ENCODE results near the gene RAB10.
"Not testable (repeated sequence)": the region's sequence is repeated elsewhere in the genome, so short reads cannot be mapped to it uniquely, and the experiment has no call there.

RAB10 gene

DNA sequence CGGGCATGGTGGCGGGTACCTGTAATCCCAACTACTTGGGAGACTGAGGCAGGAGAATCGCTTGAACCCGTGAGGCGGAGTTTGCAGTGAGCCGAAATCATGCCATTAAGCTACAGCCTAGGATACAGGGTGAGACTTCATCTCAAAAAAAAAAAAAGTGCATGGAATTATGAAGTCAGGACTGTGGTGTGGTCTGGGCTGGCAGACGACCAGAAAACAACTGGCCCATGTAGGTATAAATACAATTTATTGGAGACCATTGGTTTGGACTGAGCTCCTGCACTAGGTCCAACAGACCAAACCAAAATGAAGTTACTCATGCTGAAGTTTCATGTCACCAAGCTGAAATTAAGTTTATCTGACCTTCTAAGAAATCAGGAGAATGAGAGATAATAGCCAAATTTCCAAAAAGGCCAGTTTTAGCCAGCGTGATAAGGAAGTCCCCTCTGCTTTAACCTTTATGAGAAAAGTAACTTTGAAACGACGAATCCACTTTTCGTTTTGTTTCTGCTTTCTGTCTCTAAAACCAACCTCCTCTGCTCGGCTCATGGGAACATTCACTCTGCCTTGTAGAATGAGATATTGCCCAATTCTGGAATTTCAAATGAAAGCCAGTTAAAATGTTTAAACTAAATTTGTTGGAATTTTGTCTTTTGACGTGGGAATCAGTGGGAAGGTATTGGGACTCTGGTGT, 17.7 kb upstream of the RAB10 start:
- no peak for DNase-seq (ENCODE audit: low read depth)

DNA sequence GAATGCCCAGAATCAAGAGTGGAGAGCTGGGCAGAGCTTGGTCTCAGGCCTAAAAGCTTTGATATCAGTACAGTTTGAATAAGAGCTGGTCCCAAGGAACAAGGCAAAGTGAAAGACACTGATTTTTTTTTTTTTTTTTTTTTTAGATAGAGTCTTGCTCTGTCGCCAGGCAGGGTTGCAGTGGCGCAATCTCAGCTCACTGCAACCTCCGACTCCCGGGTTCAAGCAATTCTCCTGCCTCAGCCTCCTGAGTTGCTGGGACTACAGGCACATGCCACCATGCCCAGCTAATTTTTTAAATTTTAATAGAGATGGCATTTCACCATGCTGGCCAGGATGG, 17.2 kb upstream of the RAB10 start:
- DNase-seq (ENCODE audit: low read depth): not testable (repeated sequence)

DNA sequence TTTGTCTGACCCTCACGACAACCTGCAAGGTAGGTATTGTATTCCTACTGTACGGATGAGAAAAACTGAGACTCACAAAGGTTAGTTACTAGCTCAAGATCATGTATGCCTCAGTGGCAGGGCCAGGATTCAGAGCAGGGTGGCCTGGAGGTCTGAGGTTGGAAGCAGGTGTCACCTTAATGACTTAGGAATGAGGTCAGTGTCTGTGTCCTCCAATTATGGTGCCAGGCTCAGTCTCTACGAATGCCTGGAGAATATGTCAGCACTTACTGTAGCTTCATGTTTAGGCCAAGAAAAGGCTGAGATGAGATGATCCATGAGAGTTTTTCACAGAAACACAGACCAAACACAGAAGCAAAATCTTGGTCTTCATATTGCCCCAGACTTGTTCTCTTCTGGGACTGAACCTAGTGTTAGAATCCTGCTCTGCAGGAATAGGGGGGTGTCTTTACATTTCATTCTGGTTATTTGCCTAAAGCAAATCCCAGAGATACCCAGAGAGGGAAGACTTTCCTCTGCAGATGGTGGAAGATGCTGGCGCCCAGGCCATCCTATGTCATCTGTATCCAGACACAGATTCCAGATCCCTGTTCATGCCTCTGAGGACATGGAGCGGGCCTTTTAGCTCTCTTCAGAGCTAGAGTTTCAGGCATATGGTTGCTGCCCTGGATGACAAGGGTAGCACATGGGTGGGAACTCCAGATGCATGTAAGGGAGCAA, 16.3 kb upstream of the RAB10 start:
- DNase-seq (ENCODE audit: low read depth): no peak

DNA sequence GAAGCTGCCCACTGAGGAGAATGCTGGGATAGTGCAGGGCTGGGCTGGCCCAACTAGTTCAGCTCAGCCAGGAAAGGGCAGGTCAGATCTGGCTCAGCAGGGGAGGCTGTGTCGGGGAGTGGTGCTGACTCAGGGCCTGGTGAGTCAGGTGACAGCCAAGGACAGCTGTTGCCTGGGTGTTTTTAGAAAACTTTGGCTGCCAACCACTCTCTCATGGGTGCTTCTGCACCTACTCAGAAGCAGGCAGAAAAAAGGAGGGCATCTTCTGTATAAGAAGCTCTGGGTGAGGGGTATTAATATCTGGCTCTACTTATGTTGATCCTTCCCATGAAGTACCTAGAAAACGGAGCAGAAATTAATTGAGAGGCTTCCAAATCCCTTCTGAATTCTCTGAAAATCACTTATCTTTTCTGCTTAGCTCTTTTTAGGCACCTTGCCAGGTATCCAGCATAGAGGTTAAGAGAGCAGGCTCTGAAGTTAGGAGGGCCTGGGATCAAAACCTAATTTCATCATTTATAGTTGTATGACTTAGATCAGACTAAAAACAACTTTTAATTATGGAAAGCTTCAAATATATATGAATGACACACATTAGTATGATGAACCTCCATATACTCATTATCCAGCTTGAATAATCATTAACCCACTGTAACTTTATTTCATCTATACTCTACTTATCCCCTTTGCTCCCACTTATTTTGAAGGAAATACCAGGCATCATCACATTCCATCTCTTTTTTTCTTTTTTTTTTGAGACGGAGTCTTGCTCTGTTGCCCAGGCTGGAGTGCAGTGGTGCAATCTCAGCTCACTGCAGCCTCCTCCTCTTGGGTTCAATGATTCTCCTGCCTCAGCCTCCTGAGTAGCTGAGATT, 15.5 kb upstream of the RAB10 start:
- DNase-seq (ENCODE audit: low read depth): no peak

DNA sequence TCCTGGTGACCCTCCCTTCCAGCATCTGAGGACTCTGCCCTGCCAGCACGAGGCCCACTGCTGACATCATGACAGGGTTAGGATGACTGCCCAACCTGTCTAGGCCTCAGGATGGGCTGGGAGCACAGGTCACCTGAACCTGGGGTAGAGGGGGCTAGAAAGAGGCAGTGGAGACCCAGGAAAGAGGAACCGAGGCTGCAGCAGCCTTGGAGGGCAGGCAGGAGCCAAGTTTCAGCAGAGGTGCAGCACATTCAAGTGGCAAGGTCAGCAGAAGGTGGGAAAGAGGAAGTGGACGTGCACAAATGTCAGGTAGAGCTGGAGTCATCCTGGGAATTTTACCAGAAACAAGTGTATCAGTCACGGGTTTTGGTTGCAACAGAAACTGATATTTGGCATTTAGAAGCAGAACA, 13.6 kb upstream of the RAB10 start:
- DNase-seq (ENCODE audit: low read depth): no peak

DNA sequence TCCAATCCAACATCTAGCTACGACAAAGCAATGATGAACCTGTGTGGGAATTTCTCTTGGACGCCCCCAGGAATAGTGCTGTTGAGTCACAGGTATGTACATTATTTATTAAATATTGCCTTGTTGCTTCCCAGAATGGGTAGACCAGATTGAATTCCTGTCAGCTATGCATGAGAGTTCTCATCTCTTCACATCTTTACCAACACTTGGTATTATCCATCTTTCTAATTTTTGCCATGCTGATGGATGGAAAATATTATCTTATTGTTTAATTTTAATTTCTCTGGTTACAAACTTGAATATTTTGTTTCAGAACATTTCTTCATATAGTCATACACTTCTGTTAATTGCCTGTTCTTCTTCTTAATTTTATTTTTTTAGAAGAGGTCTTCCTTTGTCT, 9.6 kb upstream of the RAB10 start:
- DNase-seq (ENCODE audit: low read depth): no peak

DNA sequence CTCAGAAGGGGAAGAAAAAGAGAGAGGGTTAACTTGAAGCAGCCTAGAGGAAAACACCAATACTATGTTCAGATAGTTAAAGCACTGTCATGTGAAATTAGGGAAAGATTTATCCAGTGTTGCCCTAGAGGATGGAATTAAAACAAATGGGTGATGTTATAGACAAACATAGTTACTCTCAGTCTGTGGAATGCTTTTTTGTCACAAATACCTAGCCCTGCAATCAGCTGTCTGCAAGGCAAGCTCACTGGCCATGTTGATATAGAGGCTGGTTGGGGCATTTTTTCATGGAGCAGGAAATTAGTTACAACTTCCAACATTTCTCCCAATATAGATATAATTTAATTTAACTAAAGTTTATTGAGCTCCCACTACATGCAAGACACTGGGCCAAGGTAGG, 8.4 kb upstream of the RAB10 start:
- no peak for DNase-seq (ENCODE audit: low read depth)

DNA sequence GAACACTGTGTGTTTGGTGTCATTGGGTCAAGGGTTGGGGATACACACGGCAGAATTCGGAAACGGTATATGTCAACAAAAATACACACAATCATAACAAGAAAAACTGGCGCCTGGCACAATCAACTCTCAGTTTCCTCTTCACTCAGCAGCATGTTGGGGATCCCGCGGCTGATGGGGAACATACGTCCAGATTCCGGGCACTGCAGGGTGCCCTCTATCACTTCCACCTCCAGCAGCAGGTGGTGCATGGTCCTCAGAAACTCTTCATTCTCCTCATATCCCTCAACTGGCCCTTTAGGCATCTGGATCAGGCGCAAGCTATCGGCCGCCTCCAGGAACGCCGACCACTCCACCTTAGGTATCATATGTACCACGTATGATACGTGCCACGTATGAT, 5.8 kb upstream of the RAB10 start:
- DNase-seq (ENCODE audit: low read depth): not testable (repeated sequence)

DNA sequence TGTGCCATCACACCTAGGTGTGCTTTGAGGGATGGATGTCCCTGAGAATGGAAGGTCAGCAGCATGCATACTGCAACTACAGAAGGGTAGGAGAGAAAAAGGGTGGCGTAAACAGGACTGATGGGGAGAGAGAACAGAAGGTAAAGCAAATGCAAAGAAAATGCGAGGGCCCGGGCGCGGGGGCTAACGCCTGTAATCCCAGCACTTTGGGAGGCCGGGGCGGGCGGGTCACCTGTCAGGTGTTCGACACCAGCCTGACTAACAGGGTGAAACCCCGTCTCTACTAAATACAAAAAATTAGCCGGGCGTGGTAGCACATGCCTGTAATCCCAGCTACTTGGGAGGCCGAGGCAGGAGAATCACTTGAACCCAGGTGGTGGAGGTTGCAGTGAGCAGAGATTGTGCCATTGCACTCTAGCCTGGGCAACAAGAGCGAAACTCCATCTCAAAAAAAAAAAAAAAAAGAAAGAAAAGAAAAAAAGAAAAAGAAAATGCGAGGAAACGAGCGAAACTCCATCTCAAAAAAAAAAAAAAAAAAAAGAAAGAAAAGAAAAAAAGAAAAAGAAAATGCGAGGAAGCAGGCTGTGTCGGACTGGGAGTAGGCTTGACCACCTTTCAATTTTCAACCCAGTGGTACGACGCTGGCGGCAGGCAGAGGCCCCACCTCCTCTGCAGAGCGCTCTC, 1.2 kb upstream of the RAB10 start:
- DNase-seq (ENCODE audit: low read depth): not testable (repeated sequence)

DNA sequence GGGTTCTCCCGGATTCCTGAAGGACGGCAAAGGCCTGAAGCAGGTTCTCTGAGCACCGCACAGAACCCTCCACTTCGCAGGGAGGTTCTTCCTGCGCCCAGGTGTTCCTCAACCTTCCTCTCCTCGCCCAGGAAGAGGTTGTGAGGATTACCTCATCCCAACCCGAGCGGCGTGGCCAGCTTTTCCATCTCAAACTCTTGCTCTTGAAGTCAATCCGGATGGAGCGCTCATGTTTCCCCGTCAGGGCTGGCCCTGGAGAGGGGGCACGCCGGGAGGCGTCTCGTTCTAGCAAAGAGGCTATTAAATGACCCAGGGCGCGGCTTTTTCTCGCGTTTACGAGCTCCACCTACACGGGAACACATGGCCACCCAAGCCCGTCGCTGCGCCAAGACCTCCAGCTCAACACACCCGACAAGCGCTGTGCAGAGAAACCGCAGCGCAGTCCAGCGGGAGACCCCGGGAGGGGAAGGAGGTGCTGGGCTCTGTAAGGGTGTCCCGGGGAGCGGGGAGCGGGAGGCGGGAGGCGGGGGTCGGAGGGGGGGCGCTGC, 540 bp upstream of the RAB10 start:
- DNase-seq (ENCODE audit: low read depth): peak; percentile 9

DNA sequence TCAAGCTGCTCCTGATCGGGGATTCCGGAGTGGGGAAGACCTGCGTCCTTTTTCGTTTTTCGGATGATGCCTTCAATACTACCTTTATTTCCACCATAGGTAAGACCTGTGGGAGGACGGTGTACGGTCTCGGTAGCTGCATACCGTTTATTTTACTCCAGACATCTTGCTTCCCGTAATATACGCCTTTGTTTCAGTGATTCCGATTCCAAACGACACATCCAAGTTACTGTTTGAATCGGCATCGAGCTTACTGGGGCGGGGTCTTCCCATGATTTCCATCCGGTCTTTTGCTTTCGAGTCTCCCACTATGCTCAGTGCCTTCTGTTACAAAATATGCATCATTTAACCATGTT, 731 bp downstream of the RAB10 start:
- no peak for DNase-seq (ENCODE audit: low read depth)

DNA sequence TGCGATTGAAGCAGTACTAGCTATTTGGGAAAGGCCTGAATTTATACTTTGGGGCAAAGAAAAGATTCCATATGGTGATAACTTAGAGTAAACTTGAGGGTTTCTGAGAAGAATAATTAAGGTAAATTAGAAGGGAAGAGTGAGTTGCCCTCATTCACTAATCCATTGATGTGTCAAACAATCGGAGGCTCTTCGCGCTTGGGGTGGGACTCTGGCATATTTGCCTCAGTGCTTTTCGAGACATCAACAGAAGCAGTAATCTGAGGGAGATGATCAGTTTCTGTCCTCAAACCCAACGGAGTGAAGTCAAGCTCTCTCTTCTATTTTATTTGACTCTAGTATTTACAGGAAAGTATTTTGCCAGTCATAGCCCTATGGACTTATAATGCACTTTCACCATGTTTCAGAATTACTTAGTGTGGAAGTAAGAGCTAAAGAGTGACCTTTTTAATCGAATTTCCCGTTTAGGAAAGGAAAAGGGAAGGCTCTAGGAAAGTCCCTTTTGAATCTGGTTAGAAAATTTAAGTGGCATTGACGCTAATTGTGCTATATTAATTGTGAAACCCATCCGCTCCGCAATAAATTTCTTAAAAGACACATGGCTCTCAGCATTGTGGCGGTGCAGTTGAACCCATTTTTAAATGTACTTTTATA, 1.3 kb downstream of the RAB10 start:
- DNase-seq (ENCODE audit: low read depth): no peak

DNA sequence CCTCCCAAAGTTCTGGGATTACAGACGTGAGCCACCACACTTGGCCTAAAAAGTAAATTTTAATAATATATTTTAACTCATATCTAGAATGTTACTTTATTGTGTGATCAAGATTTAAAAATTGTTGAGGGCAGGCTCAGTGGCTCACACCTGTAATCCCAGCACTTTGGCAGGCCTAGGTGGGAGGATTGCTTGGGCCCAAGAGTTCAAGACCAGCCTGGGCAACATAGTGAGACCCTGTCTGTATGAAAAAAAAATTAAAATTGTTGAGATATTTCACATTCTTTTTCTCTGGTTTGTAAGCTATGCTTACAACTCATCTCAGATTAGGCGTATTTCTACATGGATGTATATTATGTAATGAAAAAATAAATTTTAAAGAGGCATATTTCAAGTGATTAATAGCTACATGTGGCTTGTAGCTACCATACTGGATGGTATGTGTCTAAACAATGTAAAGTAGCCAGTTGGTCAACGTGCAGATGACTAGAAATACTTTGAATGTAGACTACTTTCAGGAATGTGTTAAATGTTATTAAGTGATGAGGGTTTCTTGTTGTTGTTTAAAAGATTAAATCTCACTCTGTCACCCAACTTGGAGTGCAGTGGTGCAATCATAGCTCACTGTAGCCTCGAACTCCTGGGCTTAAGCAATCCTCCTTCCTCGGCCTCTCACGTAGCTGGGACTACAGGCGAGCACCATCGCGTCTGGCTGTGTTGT, 5.9 kb downstream of the RAB10 start:
- DNase-seq (ENCODE audit: low read depth): no peak

DNA sequence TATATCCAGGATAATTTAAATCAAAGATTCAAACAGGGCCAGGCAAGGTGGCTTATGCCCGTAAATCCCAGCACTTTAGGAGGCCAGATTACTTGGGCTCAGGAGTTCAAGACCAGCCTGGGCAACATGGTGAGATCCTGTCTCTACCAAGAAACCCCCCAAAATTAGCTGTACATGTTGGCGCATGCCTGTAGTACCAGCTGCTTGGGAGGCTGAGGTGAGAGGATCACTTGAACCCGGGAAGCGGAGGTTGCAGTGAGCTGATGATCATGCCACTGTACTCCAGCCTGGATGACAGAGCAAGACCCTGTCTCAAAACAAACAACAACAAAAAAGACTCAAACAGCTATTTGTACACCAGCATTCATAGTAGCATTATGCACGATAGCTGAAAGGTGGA, 9.2 kb downstream of the RAB10 start:
- no peak for DNase-seq (ENCODE audit: low read depth)

DNA sequence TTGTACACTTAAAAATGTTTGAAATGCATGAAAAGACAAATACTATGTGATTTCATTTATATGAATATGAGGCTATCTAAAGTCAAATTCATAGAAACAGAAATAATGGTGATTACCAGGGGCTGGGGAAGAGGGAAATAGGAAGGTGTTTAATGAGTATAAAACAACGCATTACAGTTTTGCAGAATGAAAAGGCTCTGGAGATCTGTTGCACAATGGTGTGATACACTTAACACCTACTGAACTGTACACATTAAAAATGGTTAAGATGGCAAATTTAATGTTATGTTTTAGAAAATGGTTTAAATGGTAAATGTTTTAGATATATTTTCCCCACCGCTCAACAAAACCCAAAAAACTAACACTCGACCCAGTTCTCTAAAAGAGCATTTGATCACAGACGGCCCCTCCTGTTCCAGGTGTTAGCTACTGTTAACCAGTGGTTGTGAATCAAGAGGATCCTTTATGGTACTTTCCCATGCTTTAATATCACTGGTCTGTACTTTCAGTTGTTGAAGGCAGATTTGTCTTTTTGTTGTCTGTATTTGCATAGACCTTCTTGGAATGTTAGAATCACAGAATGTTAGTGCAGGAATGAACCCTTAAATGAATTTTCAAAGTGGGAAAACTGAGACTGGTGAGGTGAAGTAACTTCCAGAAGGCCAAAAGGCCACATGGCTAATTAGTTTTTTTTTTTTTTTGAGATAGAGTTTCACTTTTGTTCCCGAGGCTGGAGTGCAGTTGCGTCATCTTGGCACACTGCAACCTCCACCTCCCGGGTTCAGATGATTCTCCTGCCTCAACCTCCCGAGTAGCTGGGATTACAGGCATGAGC, 10.2 kb downstream of the RAB10 start:
- DNase-seq (ENCODE audit: low read depth): no peak

DNA sequence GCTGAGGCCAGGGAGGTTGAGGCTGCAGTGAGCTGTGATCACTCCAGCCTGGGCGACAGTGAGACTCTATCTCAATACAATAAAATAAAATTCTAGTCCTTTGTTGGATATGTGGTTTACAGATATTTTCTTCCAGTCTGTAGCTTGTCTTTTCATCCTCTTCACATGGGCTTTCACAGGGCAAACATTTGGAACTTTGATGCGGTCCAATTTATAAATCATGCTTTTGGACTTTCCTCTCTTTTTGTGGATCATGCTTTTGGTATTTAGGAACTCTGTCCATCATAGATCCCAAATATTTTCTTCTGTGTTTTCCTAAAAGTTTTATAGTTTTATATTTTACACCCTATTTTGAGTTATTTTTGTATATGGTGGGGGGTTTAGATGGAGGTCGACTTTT, 14.9 kb downstream of the RAB10 start:
- DNase-seq (ENCODE audit: low read depth): no peak

DNA sequence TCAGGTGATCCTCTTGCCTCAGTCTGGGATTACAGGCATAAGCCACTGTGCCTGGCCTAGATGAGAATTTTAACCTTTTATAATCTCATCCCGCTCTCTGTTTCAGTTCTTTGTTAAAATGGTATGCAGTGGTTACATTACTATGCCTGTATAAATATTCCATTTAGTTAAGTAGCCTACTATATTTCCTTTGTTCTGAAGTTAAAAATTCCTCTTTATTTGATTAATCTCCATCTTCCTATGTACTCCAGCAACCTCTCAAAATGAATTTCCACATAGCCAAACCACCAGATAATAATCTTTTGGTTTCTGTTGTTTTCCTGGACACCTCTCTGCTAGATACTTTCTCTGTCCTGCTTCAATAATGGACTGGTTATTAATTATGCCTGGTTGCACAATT, 15.8 kb downstream of the RAB10 start:
- DNase-seq (ENCODE audit: low read depth): no peak

DNA sequence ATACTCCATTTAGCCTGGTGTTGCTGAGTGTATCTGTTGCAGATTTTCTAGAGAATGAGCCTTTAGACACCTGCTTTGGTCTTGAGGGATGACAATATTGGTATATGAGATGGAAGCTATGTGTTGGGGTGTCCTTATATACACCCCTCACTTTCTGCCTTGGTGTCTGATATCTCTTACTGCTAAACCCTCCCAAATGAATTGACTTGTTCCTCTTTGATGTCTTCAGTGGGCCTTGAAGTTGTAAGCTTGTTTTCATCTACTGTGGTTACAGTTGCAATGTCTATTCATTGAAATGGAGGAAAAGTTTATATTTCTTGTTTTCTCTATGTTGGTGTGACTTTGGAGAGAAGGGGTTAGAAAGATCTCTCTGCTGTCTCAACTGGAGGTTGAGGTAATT, 18.9 kb downstream of the RAB10 start:
- no peak for DNase-seq (ENCODE audit: low read depth)

DNA sequence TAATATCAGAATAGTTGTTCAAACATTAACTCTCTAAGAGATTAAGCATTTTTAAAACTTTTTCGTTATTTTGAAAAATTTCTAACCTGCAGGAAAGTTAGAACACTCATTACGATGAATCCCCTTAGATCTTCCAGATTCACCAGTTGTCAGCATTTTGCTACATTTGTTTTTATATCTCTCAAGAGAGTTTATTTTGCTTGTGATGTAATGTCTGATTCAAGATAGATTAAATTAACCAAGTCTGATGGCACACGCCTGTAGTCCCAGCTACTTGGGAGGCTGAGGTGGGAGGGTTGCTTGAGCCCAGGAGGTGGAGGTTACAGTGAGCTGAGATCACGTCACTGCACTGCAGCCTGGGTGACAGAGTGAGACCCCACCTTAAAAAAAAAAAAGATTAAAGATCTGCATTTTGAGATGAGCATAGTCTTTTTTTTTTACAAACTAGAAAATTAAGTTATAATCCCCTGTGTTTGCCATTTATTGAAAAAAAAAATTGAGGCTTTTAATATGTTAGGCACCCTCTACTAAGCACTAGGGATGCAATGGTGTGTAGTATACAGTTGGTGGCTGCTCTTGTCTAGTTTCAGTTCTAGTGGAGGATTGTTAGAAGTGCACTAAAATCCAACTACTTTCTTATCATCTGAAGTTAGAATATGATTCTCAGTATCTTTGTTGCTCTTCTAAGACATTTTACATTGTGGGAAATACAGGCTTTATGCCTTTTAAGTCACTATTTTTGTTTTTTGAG, 20.9 kb downstream of the RAB10 start:
- no peak for DNase-seq (ENCODE audit: low read depth)
